Measurements from ENCODE around the gene TRPC4. TPM values are rescaled to one million over a fixed set of nuclear protein-coding genes. Genes with fewer than 3 reads are reported as not detected.

Gene TRPC4
- total RNA-seq, 1 experiment from 2014 or later = 0.10 TPM

DNA sequence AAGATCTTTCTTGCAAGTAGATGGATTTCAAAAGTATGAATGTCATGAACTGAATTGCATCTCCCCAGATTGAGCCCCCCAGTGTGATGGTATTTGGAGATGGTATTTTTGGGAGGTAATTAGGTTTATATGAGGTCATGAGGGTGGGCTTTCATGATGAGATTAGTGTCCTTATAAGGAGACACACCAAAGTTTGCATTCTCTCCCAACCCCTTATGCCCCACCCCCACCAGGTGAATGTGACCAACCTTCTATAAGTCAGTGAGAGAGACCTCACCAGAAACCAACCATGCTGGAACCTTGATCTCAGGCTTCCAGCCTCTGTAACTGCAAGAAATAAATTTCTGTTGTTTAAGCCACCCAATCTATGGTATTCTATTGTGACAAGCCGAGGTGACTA lies 199.7 kb downstream of the TRPC4 start:
- Histone ChIP-seq H3K4me3 (ENCODE audit: low read depth in 2 of 2, low read length in 2 of 2) (no peak overlapping the region), H3K27ac (ENCODE audit: low read length) (no peak overlapping the region), H3K4me1 (ENCODE audit: control insufficient read depth, insufficient read depth, low read length) (no peaks in the 10 kb centered on the region), H3K36me3 (ENCODE audit: control insufficient read depth, insufficient read depth, low read length) (no peaks in the 10 kb centered on the region), H3K9me3 (ENCODE audit: control insufficient read depth, insufficient read depth, low read depth, low read length) (no peaks in the 10 kb centered on the region), H3K27me3 (ENCODE audit: control insufficient read depth, insufficient read depth, low read length) (no peaks in the 10 kb centered on the region)
- no peak for DNase-seq (ENCODE audit: low read depth, low spot score)
- in situ Hi-C loops (cut with HindIII; ENCODE audit: low pct_unique_long_range_greater_than_20kb, low sequenced_read_pairs) (no loop called here), intact Hi-C loops (cut with micrococcal nuclease; ENCODE audit: unreplicated experiment) (no loop called here)
- ATAC-seq = no peak
- TF ChIP-seq, protein P1, sequence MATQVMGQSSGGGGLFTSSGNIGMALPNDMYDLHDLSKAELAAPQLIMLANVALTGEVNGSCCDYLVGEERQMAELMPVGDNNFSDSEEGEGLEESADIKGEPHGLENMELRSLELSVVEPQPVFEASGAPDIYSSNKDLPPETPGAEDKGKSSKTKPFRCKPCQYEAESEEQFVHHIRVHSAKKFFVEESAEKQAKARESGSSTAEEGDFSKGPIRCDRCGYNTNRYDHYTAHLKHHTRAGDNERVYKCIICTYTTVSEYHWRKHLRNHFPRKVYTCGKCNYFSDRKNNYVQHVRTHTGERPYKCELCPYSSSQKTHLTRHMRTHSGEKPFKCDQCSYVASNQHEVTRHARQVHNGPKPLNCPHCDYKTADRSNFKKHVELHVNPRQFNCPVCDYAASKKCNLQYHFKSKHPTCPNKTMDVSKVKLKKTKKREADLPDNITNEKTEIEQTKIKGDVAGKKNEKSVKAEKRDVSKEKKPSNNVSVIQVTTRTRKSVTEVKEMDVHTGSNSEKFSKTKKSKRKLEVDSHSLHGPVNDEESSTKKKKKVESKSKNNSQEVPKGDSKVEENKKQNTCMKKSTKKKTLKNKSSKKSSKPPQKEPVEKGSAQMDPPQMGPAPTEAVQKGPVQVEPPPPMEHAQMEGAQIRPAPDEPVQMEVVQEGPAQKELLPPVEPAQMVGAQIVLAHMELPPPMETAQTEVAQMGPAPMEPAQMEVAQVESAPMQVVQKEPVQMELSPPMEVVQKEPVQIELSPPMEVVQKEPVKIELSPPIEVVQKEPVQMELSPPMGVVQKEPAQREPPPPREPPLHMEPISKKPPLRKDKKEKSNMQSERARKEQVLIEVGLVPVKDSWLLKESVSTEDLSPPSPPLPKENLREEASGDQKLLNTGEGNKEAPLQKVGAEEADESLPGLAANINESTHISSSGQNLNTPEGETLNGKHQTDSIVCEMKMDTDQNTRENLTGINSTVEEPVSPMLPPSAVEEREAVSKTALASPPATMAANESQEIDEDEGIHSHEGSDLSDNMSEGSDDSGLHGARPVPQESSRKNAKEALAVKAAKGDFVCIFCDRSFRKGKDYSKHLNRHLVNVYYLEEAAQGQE (IDR thresholded peaks at IDR 0.05; ENCODE audit: insufficient read depth in 1 of 2, low read depth in 2 of 2, low read length in 1 of 2) = no peak
- TF ChIP-seq POLR2AphosphoS5 (IDR thresholded peaks at IDR 0.05; ENCODE audit: low read depth, low read length) (no peak), TCF7L2 (IDR thresholded peaks at IDR 0.05; ENCODE audit: low read depth, low read length) (no peak)
- CTCF ChIA-PET = no interaction called here
- POLR2A ChIA-PET = no interaction called here
- no TSS peak for BruUV-seq (replicated peaks)

DNA sequence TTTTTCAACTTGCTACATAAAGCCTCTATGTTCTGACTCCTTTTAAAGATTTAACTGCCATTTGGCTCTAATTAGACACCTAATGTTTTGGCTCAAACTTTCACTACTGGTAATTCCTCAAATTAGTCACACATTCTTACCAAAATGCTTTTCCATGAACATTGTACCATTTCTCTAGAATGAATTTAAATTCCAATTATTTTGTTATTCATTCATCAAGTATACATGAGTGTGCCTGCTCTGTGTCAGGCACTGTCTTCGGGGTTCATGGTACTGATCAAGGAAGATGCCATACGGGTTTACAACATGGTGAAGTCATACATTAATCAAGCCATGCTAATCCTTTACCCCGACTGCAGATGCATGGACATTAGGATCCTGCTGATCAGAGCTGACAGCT lies 201.9 kb downstream of the TRPC4 start:
- BruUV-seq (replicated peaks) = no TSS peak
- CTCF ChIA-PET = no interaction called here
- no peaks in the 10 kb centered on the region for H3K36me3 ChIP-seq (ENCODE audit: control insufficient read depth, insufficient read depth, low read length)
- H3K4me3 ChIP-seq (ENCODE audit: low read depth in 2 of 2, low read length in 2 of 2) = no peak overlapping the region
- no peaks in the 10 kb centered on the region for H3K9me3 ChIP-seq (ENCODE audit: control insufficient read depth, insufficient read depth, low read depth, low read length)
- TF ChIP-seq SIN3A (IDR thresholded peaks at IDR 0.05; ENCODE audit: borderline replicate concordance, insufficient read depth, low read depth, low read length) = no peak
- TF ChIP-seq POLR2AphosphoS5 (IDR thresholded peaks at IDR 0.05; ENCODE audit: low read depth, low read length) = no peak
- H3K27me3 ChIP-seq (ENCODE audit: control insufficient read depth, insufficient read depth, low read length) = no peaks in the 10 kb centered on the region
- no peak for DNase-seq (ENCODE audit: low read depth, low spot score)
- ATAC-seq = no peak
- in situ Hi-C loops (cut with HindIII; ENCODE audit: low pct_unique_long_range_greater_than_20kb, low sequenced_read_pairs) (no loop called here), intact Hi-C loops (cut with micrococcal nuclease; ENCODE audit: unreplicated experiment) (no loop called here)
- POLR2A ChIA-PET = no interaction called here
- no peak overlapping the region for H3K27ac ChIP-seq (ENCODE audit: low read length)
- H3K4me1 ChIP-seq (ENCODE audit: control insufficient read depth, insufficient read depth, low read length) = no peaks in the 10 kb centered on the region

DNA sequence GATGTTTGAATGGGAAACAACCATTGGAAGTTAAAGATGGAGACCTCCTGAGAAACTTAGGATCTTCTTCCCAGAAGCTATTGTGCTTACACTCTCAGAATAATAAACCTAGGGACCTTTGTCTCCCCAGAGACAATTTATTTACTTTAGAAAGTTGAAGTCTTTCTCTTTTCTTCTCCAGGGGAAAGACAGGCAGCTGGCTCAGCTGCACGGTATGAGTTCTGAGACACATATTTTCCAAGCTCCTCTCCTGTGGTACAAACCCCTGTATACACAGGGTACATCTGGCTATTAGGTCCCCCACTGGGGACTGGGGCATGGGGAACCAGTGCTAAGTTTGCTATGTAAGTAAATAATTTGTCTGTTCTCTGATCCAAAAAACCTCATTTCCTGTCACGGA lies 203.5 kb downstream of the TRPC4 start:
- no TSS peak for BruUV-seq (replicated peaks)
- TF ChIP-seq, protein P1 (IDR thresholded peaks at IDR 0.05; ENCODE audit: insufficient read depth in 1 of 2, low read depth in 2 of 2, low read length in 1 of 2) = no peak
- TF ChIP-seq POLR2AphosphoS5 (IDR thresholded peaks at IDR 0.05; ENCODE audit: low read depth, low read length) = no peak
- TF ChIP-seq TCF7L2 (IDR thresholded peaks at IDR 0.05; ENCODE audit: low read depth, low read length) = no peak
- no peak for TF ChIP-seq SIN3A (IDR thresholded peaks at IDR 0.05; ENCODE audit: borderline replicate concordance, insufficient read depth, low read depth, low read length)
- TF ChIP-seq, protein P2, sequence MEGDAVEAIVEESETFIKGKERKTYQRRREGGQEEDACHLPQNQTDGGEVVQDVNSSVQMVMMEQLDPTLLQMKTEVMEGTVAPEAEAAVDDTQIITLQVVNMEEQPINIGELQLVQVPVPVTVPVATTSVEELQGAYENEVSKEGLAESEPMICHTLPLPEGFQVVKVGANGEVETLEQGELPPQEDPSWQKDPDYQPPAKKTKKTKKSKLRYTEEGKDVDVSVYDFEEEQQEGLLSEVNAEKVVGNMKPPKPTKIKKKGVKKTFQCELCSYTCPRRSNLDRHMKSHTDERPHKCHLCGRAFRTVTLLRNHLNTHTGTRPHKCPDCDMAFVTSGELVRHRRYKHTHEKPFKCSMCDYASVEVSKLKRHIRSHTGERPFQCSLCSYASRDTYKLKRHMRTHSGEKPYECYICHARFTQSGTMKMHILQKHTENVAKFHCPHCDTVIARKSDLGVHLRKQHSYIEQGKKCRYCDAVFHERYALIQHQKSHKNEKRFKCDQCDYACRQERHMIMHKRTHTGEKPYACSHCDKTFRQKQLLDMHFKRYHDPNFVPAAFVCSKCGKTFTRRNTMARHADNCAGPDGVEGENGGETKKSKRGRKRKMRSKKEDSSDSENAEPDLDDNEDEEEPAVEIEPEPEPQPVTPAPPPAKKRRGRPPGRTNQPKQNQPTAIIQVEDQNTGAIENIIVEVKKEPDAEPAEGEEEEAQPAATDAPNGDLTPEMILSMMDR (IDR thresholded peaks at IDR 0.05) = no peak
- no peak for ATAC-seq
- Histone ChIP-seq H3K27ac (ENCODE audit: low read length) (no peak overlapping the region), H3K4me1 (ENCODE audit: control insufficient read depth, insufficient read depth, low read length) (no peaks in the 10 kb centered on the region), H3K36me3 (ENCODE audit: control insufficient read depth, insufficient read depth, low read length) (no peaks in the 10 kb centered on the region), H3K4me3 (ENCODE audit: low read depth in 2 of 2, low read length in 2 of 2) (no peak overlapping the region), H3K9me3 (ENCODE audit: control insufficient read depth, insufficient read depth, low read depth, low read length) (no peaks in the 10 kb centered on the region), H3K27me3 (ENCODE audit: control insufficient read depth, insufficient read depth, low read length) (no peaks in the 10 kb centered on the region)
- CTCF ChIA-PET = no interaction called here
- DNase-seq (ENCODE audit: low read depth, low spot score) = no peak
- POLR2A ChIA-PET = no interaction called here
- intact Hi-C loops (cut with micrococcal nuclease; ENCODE audit: unreplicated experiment) = no loop called here
- in situ Hi-C loops (cut with HindIII; ENCODE audit: low pct_unique_long_range_greater_than_20kb, low sequenced_read_pairs) = no loop called here
